ENCODE data around the gene INTS15.
A peak's percentile ranks its signal among the peaks of the same experiment; 100 is the strongest.
"Not testable (repeated sequence)": the region's sequence is repeated elsewhere in the genome, so short reads cannot be mapped to it uniquely, and the experiment has no call there.

Gene INTS15

DNA sequence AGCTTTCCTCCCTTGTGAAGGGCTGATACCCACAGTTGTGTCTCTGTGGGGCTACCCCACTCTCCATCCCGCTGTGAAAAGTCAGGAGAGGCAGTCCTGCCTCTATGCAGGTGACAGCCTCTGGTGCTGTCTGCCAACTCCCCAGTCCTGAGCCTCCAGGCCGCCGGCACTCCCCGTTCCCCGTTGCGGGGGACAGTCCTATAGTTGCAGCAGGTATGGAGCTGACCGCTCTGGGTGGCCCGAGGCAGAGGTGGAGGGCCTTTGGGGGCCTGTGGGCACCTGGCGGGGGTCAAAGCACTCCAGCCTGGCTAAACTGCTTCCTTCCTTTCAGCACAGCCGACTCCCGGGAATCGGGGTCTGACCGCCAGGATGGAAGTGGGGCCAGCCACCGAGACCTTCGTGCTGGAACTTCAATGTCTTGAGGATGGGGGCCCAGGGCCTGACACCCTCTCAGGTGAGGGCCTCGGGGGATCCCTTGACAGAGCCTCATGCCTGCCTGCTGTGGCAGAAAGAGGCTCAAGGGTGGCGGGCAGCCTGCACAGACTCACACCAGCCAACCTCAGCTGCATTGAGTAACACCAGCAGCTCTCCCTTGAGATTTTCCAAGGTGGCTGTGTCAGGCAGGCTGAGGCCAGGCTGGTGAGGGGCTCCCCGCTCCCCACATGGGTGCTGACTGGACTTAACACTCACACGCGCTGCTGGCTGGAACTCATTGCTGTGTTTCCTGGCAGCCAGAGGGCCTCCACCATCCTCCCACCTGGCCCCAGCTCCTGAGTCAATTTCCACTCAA, 27.2 kb downstream of the INTS15 start:
- no peak for DNase-seq (ENCODE audit: low read depth, low spot score)

DNA sequence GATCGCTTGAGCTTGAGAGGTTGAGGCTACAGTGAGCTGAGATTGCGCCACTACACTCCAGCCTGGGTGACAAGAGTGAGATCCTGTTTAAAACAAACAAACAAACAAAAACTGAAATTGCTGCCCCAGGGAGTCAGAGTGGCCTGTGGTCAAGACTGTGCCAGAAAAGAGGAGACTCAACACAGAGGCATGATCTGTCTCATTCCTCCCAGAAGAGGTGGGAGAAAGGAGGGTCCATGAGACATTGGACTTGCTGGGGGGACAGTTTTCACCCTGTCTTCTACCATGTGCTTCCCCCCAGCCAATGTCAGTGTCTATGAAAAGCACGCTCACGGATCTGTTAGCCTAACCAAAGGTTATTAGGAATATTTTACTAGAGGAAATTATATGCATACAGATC, 28.8 kb downstream of the INTS15 start:
- no peak for DNase-seq (ENCODE audit: low read depth, low spot score)

DNA sequence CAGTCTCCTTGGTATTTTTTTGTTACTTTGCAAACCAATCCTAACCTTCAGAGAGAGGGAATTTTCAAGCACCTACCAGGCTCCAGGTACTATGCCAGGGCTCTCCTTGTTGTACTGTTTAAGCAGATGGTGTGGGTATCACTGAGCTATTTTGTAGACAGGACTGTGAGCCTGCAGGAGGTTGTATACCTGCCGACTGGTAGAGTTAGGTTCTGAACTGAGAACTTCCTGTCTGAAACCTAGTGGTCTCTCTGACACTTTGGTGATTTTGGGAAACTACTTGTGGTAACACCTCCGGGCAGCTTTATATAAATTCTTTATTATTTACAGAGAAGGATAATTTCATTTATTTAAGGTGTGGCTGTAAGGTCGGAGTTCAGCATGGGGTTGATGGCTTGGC, 30.1 kb downstream of the INTS15 start:
- no peak for DNase-seq (ENCODE audit: low read depth, low spot score)

- DNase-seq (ENCODE audit: low read depth, low spot score), result no peak
Measured at GRCh38 chr7:6621195-6622133, 31.6 kb downstream of the INTS15 start.

DNA sequence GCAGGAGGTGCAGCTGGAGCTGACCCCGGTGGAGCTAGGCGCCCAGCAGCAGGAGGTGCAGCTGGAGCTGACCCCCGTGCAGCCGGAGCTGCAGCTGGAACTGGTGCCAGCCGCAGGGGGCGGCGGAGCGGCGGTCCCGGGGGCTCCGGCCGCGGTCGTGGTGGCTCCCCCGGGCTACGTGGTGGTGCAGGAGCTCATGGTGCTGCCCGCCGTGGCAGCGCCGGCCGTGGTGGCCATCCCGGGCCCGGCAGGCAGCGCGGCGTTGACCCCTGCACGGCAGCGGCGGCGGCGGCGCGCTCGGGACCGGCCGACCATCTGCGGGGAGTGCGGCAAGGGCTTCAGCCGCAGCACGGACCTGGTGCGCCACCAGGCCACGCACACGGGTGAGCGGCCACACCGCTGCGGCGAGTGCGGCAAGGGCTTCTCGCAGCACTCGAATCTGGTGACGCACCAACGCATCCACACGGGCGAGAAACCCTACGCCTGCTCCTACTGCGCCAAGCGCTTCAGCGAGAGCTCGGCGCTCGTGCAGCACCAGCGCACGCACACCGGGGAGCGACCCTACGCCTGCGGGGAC, 32.4 kb downstream of the INTS15 start:
- DNase-seq (ENCODE audit: low read depth, low spot score), result no peak

DNA sequence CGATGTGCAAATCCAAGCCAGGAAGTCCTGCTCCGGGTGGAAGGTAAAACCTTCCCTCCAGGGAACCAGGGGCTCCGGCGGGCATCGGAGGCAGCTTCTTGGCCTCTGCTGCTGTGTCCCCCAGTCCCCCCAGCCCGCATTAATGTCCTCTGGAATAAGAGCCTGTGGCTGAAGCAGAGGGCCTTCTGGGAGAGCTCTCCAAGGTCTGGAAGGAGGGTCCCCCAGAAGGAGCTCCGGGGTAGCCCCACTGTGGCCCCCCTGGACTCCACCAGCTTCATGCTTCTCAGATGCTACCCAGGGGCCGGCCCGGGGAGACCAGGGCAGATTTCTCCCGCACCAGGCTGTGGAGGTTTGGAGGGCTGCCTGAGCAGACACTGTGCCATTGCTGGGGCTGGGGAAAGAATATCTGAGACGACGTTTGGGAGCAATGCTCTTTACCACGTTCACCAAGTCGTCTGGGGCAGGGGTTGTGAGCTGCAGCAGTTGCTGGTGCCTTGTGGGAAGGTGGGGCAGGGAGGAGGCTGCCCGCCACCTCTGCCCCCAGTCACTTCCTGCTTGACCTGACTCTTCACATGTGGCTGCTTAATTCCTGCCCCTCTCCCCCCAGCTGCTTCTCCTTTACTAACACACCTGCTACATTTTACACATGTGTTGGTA, 33.9 kb downstream of the INTS15 start:
- DNase-seq (ENCODE audit: low read depth, low spot score), result no peak

DNA sequence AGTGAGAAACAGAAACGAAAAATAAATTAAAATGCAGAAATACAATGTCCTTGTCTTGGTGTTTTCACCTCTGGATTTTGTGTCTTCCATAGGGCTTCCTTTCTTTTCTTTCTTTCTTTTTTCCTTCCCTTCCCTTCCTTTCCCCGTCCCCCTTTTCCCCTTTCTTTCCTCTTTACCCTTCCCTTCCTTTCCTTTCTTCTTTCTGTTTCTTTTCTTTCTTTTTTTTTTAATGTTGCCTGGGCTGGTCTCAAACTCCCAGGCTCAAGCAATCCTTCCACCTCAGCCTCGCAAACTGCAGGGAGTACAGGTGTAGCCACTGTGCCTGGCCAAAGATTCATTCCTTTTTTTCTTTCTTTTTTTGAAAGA, 34.4 kb downstream of the INTS15 start:
- DNase-seq (ENCODE audit: low read depth, low spot score), result no peak

GRCh38 chr7:6628045-6628444, 38.2 kb downstream of the INTS15 start:
- DNase-seq (ENCODE audit: low read depth, low spot score), result no peak

GRCh38 chr7:6630007-6630849, 40.4 kb downstream of the INTS15 start:
- DNase-seq (ENCODE audit: low read depth, low spot score), result no peak

- DNase-seq (ENCODE audit: low read depth, low spot score), result no peak
Measured at GRCh38 chr7:6631605-6632004, 41.8 kb downstream of the INTS15 start.

- DNase-seq (ENCODE audit: low read depth, low spot score), result no peak
Measured at GRCh38 chr7:6634021-6634420, 44.2 kb downstream of the INTS15 start.

GRCh38 chr7:6634971-6635370, 45.1 kb downstream of the INTS15 start:
- DNase-seq (ENCODE audit: low read depth, low spot score), result not testable (repeated sequence)

GRCh38 chr7:6636741-6637543, 47.1 kb downstream of the INTS15 start, which contains the start of gene ZNF316:
Gene ZNF316 (plus strand): TSS chr7:6637318. CDS start chr7:6642410, 5,092 bp downstream.
- DNase-seq (ENCODE audit: low read depth, low spot score), result peak; percentile 35

GRCh38 chr7:6637544-6638229, 47.9 kb downstream of the INTS15 start:
- peak; percentile 10 for DNase-seq (ENCODE audit: low read depth, low spot score)

DNA sequence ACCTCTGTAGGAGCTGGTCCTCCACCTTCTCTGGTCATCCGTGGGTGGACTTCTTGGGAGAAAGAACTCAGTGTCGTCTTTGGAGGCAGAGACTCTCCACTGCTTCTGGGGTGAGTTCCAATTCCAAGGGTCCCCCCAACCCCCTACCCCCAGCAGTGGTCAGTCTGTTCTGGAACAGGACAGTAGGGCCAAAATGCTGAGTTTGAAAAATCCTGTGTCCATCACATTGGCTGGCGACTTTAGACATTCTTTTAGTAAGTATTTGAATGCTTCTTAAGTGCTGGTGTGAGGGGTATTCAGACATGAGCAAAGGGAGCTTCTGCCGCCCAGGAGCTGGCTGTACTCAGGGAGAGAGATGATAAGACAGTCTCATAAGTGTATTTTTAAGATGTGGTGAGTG, 49.2 kb downstream of the INTS15 start:
- no peak for DNase-seq (ENCODE audit: low read depth, low spot score)

GRCh38 chr7:6639627-6640026, 49.8 kb downstream of the INTS15 start:
- DNase-seq (ENCODE audit: low read depth, low spot score), result no peak

GRCh38 chr7:6640246-6640721, 50.5 kb downstream of the INTS15 start:
- DNase-seq (ENCODE audit: low read depth, low spot score), result no peak

DNA sequence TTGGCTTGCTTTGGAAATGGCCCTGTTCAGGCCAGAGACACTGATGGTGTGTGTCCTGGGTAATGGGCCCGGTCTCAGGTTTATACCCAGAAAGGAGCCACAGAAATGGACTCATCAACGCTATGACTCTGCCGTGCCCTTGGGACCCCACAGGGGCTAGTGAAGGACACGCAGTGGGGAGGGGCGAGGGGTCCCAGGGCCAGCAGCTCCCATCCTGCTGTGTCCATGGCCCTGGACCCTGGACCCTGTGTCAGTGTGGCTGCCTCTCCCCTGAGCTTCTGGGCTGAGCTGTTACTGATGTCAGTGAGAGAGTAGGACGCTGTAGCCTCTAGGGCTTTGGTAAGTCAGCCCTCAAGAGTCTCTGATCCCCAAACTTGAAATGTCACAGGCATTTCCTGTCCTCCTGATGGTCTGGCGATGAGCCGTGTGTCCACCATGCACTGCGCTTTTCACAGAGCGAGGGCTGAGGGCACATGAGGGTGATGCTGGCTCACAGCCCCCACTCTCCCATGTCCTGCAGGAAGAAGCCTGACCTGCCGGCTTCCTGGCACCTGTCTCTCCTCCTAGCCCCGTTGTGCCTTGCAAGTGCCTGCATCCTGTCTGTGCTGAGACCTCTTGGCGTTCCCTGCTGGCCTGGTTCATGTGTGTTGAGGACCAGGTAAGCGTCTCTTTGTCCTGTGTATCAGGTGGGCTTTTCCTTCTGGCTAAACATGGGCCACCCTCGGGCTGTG, 51.6 kb downstream of the INTS15 start:
- no peak for DNase-seq (ENCODE audit: low read depth, low spot score)

Data from activated CD4-positive, CD25-positive, alpha-beta regulatory T cell treated with anti-CD3 and anti-CD28 coated beads, Interleukin-2, amount 50 U/mL, for 16 hours (primary cell).